Stimulated activated naive CD8-positive, alpha-beta T cell treated with anti-CD3 and anti-CD28 coated beads, Interleukin-15, Interleukin-2, amounts not matched to agents 100 ng/mL and 50 ng/mL, for 24 hours (primary cell): Measurements from ENCODE around the gene L2HGDH.

ENCODE experiments used
- H3K27ac Mint-ChIP-seq: one replicate; pipeline ENCODE4 v1.8.0; 2021; ENCODE audit warnings: mild to moderate bottlenecking, mixed read lengths
- H3K27me3 Mint-ChIP-seq: one replicate; pipeline ENCODE4 v1.8.0; 2021; ENCODE audit warnings: mixed read lengths
- H3K36me3 Mint-ChIP-seq: one replicate; pipeline ENCODE4 v1.8.0; 2021; ENCODE audit warnings: low read depth, mixed read lengths
- H3K4me1 Mint-ChIP-seq: one replicate; pipeline ENCODE4 v1.8.0; 2021; ENCODE audit warnings: low read depth, mixed read lengths
- H3K4me3 Mint-ChIP-seq: one replicate; pipeline ENCODE4 v1.8.0; 2021; ENCODE audit warnings: mild to moderate bottlenecking, mixed read lengths
- H3K9me3 Mint-ChIP-seq: one replicate; pipeline ENCODE4 v1.8.0; 2021; ENCODE audit warnings: mixed read lengths

L2HGDH gene

DNA sequence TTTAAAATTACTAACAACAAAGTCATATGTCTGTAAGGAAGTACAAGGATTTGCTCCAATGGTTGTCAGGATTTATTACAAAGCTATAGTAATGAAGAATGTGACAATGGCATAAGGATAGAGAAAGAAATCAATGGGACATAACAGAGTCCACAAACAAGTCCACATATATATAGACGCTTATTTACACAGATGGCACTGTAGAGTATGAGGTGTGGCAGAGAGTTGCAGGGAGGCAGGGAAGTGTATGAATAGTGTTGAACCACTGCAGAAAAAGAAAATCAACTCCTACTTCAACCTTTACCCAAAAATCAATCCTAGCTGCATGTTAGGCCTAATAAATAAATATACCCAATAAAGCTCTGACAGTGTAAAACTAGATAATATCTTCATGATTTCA is 102.0 kb downstream of the L2HGDH start:
- H3K4me3 Mint-ChIP-seq: no peak overlapping the region
- H3K27ac Mint-ChIP-seq: no peak overlapping the region
- peaks cover 10% of the 10 kb centered on the region for H3K4me1 Mint-ChIP-seq
- H3K9me3 Mint-ChIP-seq: no peaks in the 10 kb centered on the region
- H3K27me3 Mint-ChIP-seq: no peaks in the 10 kb centered on the region
- H3K36me3 Mint-ChIP-seq: peaks cover 4% of the 10 kb centered on the region

- H3K27me3 Mint-ChIP-seq: no peaks in the 10 kb centered on the region
- H3K36me3 Mint-ChIP-seq: peaks cover 18% of the 10 kb centered on the region
These were observed 113.5 kb downstream of the L2HGDH start for GRCh38 chr14:50198499-50198898.

DNA sequence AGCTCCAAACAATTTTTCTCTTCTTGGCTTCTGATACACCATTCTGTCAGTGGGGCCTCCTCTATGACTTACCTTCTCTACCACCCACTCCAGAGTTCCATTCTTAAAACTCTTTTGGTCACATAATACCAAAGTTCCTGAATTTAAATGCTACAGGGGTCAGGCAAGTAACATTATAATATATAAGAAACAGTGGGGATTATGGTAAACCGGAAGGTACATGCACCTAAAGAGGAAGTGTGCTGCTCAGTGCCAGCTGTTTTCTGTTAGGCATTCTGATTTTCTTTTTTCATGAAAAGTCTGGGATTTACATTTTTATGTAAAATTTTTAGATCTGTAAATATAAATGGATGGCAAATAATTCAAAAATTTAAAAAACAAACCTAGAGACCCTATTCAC is 120.5 kb downstream of the L2HGDH start:
- H3K9me3 Mint-ChIP-seq: no peaks in the 10 kb centered on the region

More at GRCh38 chr14:50198499-50198898, 113.5 kb downstream of the L2HGDH start:
- no peak overlapping the region for H3K27ac Mint-ChIP-seq
- H3K4me1 Mint-ChIP-seq: no peaks in the 10 kb centered on the region
- H3K4me3 Mint-ChIP-seq: no peak overlapping the region
- no peaks in the 10 kb centered on the region for H3K9me3 Mint-ChIP-seq

More for the DNA sequence above, 120.5 kb downstream of the L2HGDH start:
- peaks cover 5% of the 10 kb centered on the region for H3K36me3 Mint-ChIP-seq
- no peaks in the 10 kb centered on the region for H3K4me1 Mint-ChIP-seq
- no peak overlapping the region for H3K27ac Mint-ChIP-seq
- H3K27me3 Mint-ChIP-seq: no peaks in the 10 kb centered on the region
- H3K4me3 Mint-ChIP-seq: no peak overlapping the region
